Colonic mucosa (tissue), 4 donors: ENCODE measurements around the gene GPR15. TPM values are rescaled to one million over a fixed set of nuclear protein-coding genes. Genes with fewer than 3 reads are reported as not detected.

Source experiments
- DNase-seq: peaks from one replicate; pipeline ENCODE4 v3.0.0-alpha.2; 2020
- H3K27ac ChIP-seq: fragments of 200-600 bp; one replicate; pipeline ENCODE4 v1.8.0; 2021
- H3K27me3 ChIP-seq: fragments of 200-600 bp; one replicate; pipeline ENCODE4 v1.8.0; 2021
- H3K36me3 ChIP-seq: fragments of 200-600 bp; one replicate; pipeline ENCODE4 v1.8.0; 2021
- H3K4me1 ChIP-seq: fragments of 200-600 bp; one replicate; pipeline ENCODE4 v1.8.0; 2021; ENCODE audit warnings: mild to moderate bottlenecking
- H3K4me3 ChIP-seq: fragments of 200-600 bp; one replicate; pipeline ENCODE4 v1.8.0; 2021
- H3K9ac ChIP-seq, 2 donors: one replicate each; pipeline ENCODE4 v1.7.0; 2013; ENCODE audit warnings: control low read depth in 2 of 2, low read depth in 2 of 2, low read length in 2 of 2
- H3K9me3 ChIP-seq: fragments of 200-600 bp; one replicate; pipeline ENCODE4 v1.8.0; 2021
- CTCF ChIP-seq: fragments of 200-600 bp; IDR thresholded peaks from one replicate; pipeline ENCODE4 v1.8.0; 2022; ENCODE audit warnings: antibody characterized with exemption, mild to moderate bottlenecking
- intact Hi-C: fragments of 100-400 bp; cut with DNase I; formaldehyde crosslinking; loops from one replicate; pipeline ENCODE4 v1.14.1; 2022
- total RNA-seq, 2 donors: library from RNA; stranded (reverse); fragmentation: NEBNext Ultra II Directional in 1 of 2; extraction: Animal tissue kit (Norgen Biotek cat#: 25700) in 1 of 2; gene quantifications; one replicate each; pipeline ENCODE4 v1.2.1, GENCODE V29; 2021
- donor health status: healthy.
- donor health status: DM: no; HTN: no; CAD: no.
- donor health status: DM: no; HTN: no; CAD: no.

GPR15 gene
- total RNA-seq, 2 donors from 2014 or later = 2.9 to 5.1 TPM

- H3K27ac ChIP-seq = no peak overlapping the region
- intact Hi-C loops = no loop called here
- H3K9me3 ChIP-seq = no peaks in the 10 kb centered on the region
- no peaks in the 10 kb centered on the region for H3K36me3 ChIP-seq
- H3K9ac ChIP-seq = no peak overlapping the region
- H3K27me3 ChIP-seq = no peaks in the 10 kb centered on the region
- no peak for TF ChIP-seq CTCF
- H3K4me3 ChIP-seq = no peak overlapping the region
- H3K4me1 ChIP-seq = no peaks in the 10 kb centered on the region
- no peak for DNase-seq
These were observed 16.8 kb downstream of the GPR15 start for GRCh38 chr3:98548544-98548943.

GRCh38 chr3:98550833-98551232, 19.1 kb downstream of the GPR15 start:
- Histone ChIP-seq H3K27ac (no peak overlapping the region), H3K4me3 (no peak overlapping the region), H3K36me3 (no peaks in the 10 kb centered on the region), H3K4me1 (no peaks in the 10 kb centered on the region), H3K27me3 (no peaks in the 10 kb centered on the region), H3K9ac (no peak overlapping the region), H3K9me3 (no peaks in the 10 kb centered on the region)
- intact Hi-C loops = no loop called here
- DNase-seq = no peak
- TF ChIP-seq CTCF = no peak

- H3K27me3 ChIP-seq = no peaks in the 10 kb centered on the region
- H3K9ac ChIP-seq = no peak overlapping the region
- DNase-seq = no peak
- intact Hi-C loops = no loop called here
- no peaks in the 10 kb centered on the region for H3K9me3 ChIP-seq
- H3K36me3 ChIP-seq = no peaks in the 10 kb centered on the region
- H3K4me1 ChIP-seq = no peaks in the 10 kb centered on the region
- no peak overlapping the region for H3K27ac ChIP-seq
- H3K4me3 ChIP-seq = no peak overlapping the region
- TF ChIP-seq CTCF = no peak
These were observed 19.5 kb downstream of the GPR15 start for GRCh38 chr3:98551236-98551635.

GRCh38 chr3:98551754-98552153, 20.0 kb downstream of the GPR15 start:
- no peaks in the 10 kb centered on the region for H3K9me3 ChIP-seq
- H3K36me3 ChIP-seq = no peaks in the 10 kb centered on the region
- no peak for DNase-seq

GRCh38 chr3:98552232-98553020, 20.6 kb downstream of the GPR15 start:
- H3K9ac ChIP-seq = no peak overlapping the region
- peak overlapping the region; percentile 44 for H3K27ac ChIP-seq

More at GRCh38 chr3:98551754-98552153, 20.0 kb downstream of the GPR15 start:
- Histone ChIP-seq H3K27ac (peak overlapping the region; percentile 44), H3K9ac (no peak overlapping the region), H3K27me3 (no peaks in the 10 kb centered on the region), H3K4me3 (no peak overlapping the region), H3K4me1 (no peaks in the 10 kb centered on the region)
- intact Hi-C loops = no loop called here
- TF ChIP-seq CTCF = no peak

More at GRCh38 chr3:98552232-98553020, 20.6 kb downstream of the GPR15 start:
- H3K9me3 ChIP-seq = no peaks in the 10 kb centered on the region
- no peak for DNase-seq
- H3K27me3 ChIP-seq = no peaks in the 10 kb centered on the region
- H3K36me3 ChIP-seq = no peaks in the 10 kb centered on the region
- intact Hi-C loops = no loop called here
- H3K4me3 ChIP-seq = no peak overlapping the region
- no peaks in the 10 kb centered on the region for H3K4me1 ChIP-seq
- TF ChIP-seq CTCF = no peak
